PC-9 (cell line): ENCODE results near the gene SRM. TPM values are rescaled to one million over a fixed set of nuclear protein-coding genes. Genes with fewer than 3 reads are reported as not detected.
A peak's percentile ranks its signal among the peaks of the same experiment; 100 is the strongest.

Experiments
- BruUV-seq: library from RNA; stranded (reverse); fragments of 400-500 nt; replicated peaks from 2 replicates; lab custom pipeline; 2021; lab: Mats Ljungman, UMichigan
- CTCF ChIA-PET: fragments of 300-600 bp; sonication (Branson Sonifier 250); formaldehyde crosslinking; loops from one replicate; lab custom pipeline; 2022; ENCODE audit warnings: antibody characterized with exemption; lab: Charles Lee
- POLR2A ChIA-PET: fragments of 300-600 bp; sonication (Branson Sonifier 250); formaldehyde crosslinking; loops from one replicate; lab custom pipeline; 2022; ENCODE audit warnings: antibody characterized with exemption; ENCODE audit not compliant: unreplicated experiment; lab: Charles Lee
- DNase-seq, 2 experiments: peaks; one replicate each; pipeline versions ENCODE4 v3.0.0 to v3.0.0-alpha.2; 2015 to 2022; ENCODE audit warnings: mixed read lengths in 1 of 2
- H2AFZ ChIP-seq: fragments of 200-600 bp; sonication (generic); 2 replicates; pipeline ENCODE4 v1.8.1; 2017; ENCODE audit warnings: antibody characterized with exemption
- H3F3A ChIP-seq: fragments of 200-600 bp; sonication (generic); 2 replicates; pipeline ENCODE4 v1.8.1; 2017; ENCODE audit warnings: antibody characterized with exemption, mild to moderate bottlenecking, low read depth; ENCODE audit not compliant: insufficient read depth
- H3K27ac ChIP-seq: fragments of 200-600 bp; sonication (generic); 2 replicates; pipeline ENCODE4 v1.6.1; 2016; ENCODE audit warnings: mixed run types
- H3K27me3 ChIP-seq: fragments of 200-600 bp; sonication (generic); 2 replicates; pipeline ENCODE4 v1.6.1; 2016; ENCODE audit warnings: low read depth, mixed run types; ENCODE audit not compliant: insufficient read depth
- H3K36me3 ChIP-seq: fragments of 200-600 bp; sonication (generic); 2 replicates; pipeline ENCODE4 v1.6.1; 2016; ENCODE audit warnings: low read depth, mixed run types
- H3K4me1 ChIP-seq: fragments of 200-600 bp; sonication (generic); replicated peaks from 2 replicates; pipeline ENCODE4 v1.6.1; 2016; ENCODE audit warnings: mixed run types; ENCODE audit not compliant: insufficient read depth
- H3K4me2 ChIP-seq: fragments of 200-600 bp; sonication (generic); 2 replicates; pipeline ENCODE4 v1.6.1; 2017; ENCODE audit warnings: mixed run types
- H3K4me3 ChIP-seq: fragments of 200-600 bp; sonication (generic); 2 replicates; pipeline ENCODE4 v1.6.1; 2016; ENCODE audit warnings: mixed run types
- H3K79me2 ChIP-seq: fragments of 200-600 bp; sonication (generic); 2 replicates; pipeline ENCODE4 v1.6.1; 2017; ENCODE audit warnings: low read depth, mixed run types
- H3K9me2 ChIP-seq: fragments of 200-600 bp; sonication (generic); 2 replicates; pipeline ENCODE4 v1.8.1; 2017; ENCODE audit warnings: mild to moderate bottlenecking; ENCODE audit not compliant: insufficient read depth
- H3K9me3 ChIP-seq: fragments of 200-600 bp; sonication (generic); 2 replicates; pipeline ENCODE4 v1.8.1; 2016; ENCODE audit warnings: low read depth; ENCODE audit not compliant: insufficient read depth
- H4K20me1 ChIP-seq: fragments of 200-600 bp; sonication (generic); 2 replicates; pipeline ENCODE4 v1.8.1; 2017; ENCODE audit not compliant: insufficient read depth
- CTCF ChIP-seq: fragments of 200-600 bp; sonication (generic); conservative IDR thresholded peaks from 2 replicates; pipeline ENCODE4 v1.6.1; 2017; ENCODE audit warnings: mixed run types, antibody characterized with exemption, mild to moderate bottlenecking, moderate library complexity
- EZH2 ChIP-seq: fragments of 200-600 bp; sonication (generic); IDR thresholded peaks from 2 replicates; pipeline ENCODE4 v1.8.0; 2017; ENCODE audit warnings: antibody characterized with exemption, low read depth
- intact Hi-C: fragments of 100-400 bp; cut with micrococcal nuclease; formaldehyde crosslinking; loops from one replicate; pipeline ENCODE4 v1.10.0; 2022; ENCODE audit not compliant: unreplicated experiment
- total RNA-seq: library from RNA; stranded (reverse); gene quantifications from 2 replicates; pipeline ENCODE4 v1.2.3, GENCODE V29; 2021

SRM gene
- total RNA-seq, 1 experiment from 2014 or later, result 50.3 TPM

GRCh38 chr1:11030865-11031264, 29.0 kb downstream of the SRM start:
- Histone ChIP-seq H3F3A (peaks cover 10% of the 10 kb centered on the region; the same call in 1 of the 2 replicates), H3K27me3 (no peaks in the 10 kb centered on the region), H3K9me2 (no peaks in the 10 kb centered on the region), H3K36me3 (no peaks in the 10 kb centered on the region), H3K79me2 (no peaks in the 10 kb centered on the region), H3K4me1 (no peaks in the 10 kb centered on the region), H3K4me2 (no peak overlapping the region), H3K9me3 (no peaks in the 10 kb centered on the region), H2AFZ (no peak overlapping the region), H3K4me3 (no peak overlapping the region), H3K27ac (no peak overlapping the region), H4K20me1 (peaks cover 6% of the 10 kb centered on the region; the same call in 1 of the 2 replicates)
- ChIA-PET CTCF (no interaction called here), POLR2A (no interaction called here)
- TF ChIP-seq EZH2, result no peak
- no peak for TF ChIP-seq CTCF
- DNase-seq, result no peak
- no TSS peak for BruUV-seq
- intact Hi-C loops, result loop anchor here (10.0 kb wide), 1 partner anchor 214 kb away; no protein-coding TSS in a partner anchor

GRCh38 chr1:11028018-11028417, 31.8 kb downstream of the SRM start:
- Histone ChIP-seq H3K27me3 (no peaks in the 10 kb centered on the region), H3K9me3 (no peaks in the 10 kb centered on the region), H3K9me2 (no peaks in the 10 kb centered on the region), H4K20me1 (peaks cover 12% of the 10 kb centered on the region), H3K36me3 (peaks cover 7% of the 10 kb centered on the region; the same call in 1 of the 2 replicates), H3K4me3 (no peak overlapping the region), H3F3A (peaks cover 22% of the 10 kb centered on the region), H3K79me2 (no peaks in the 10 kb centered on the region), H3K4me1 (no peaks in the 10 kb centered on the region), H3K27ac (no peak overlapping the region), H2AFZ (no peak overlapping the region), H3K4me2 (no peak overlapping the region)
- ChIA-PET POLR2A (no interaction called here), CTCF (no interaction called here)
- BruUV-seq, result TSS peak; percentile 15
- TF ChIP-seq CTCF (no peak), EZH2 (no peak)
- intact Hi-C loops, result no loop called here
- DNase-seq, result no peak

- no peak overlapping the region for H2AFZ ChIP-seq
- no peaks in the 10 kb centered on the region for H3K9me2 ChIP-seq
- H3K4me1 ChIP-seq, result no peaks in the 10 kb centered on the region
- no TSS peak for BruUV-seq
- H3F3A ChIP-seq, result peaks cover 22% of the 10 kb centered on the region
- no peaks in the 10 kb centered on the region for H3K79me2 ChIP-seq
- H3K4me3 ChIP-seq, result no peak overlapping the region
- CTCF ChIA-PET, result no interaction called here
- peaks cover 12% of the 10 kb centered on the region for H4K20me1 ChIP-seq
- no peaks in the 10 kb centered on the region for H3K9me3 ChIP-seq
- no peak overlapping the region for H3K27ac ChIP-seq
- intact Hi-C loops, result no loop called here
- no peak overlapping the region for H3K4me2 ChIP-seq
- POLR2A ChIA-PET, result no interaction called here
- H3K27me3 ChIP-seq, result no peaks in the 10 kb centered on the region
- TF ChIP-seq CTCF (no peak), EZH2 (no peak)
- DNase-seq, result no peak
- H3K36me3 ChIP-seq, result peaks cover 9% of the 10 kb centered on the region; the same call in 1 of the 2 replicates
These were observed 32.5 kb downstream of the SRM start for GRCh38 chr1:11027316-11027715.
